GM18505 (cell line): ENCODE data around the gene FUZ.

Experiments
- ATAC-seq: cut with Tn5 transposase; IDR thresholded peaks from one replicate; pipeline ENCODE4 v1.9.1; 2021; ENCODE audit not compliant: unreplicated experiment
- POLR2A ChIP-seq: IDR thresholded peaks from 4 replicates; pipeline ENCODE4 v1.6.1; 2011; ENCODE audit warnings: borderline replicate concordance; ENCODE audit not compliant: insufficient read depth, insufficient read length; ENCODE audit errors: extremely low read depth

Gene FUZ

GRCh38 chr19:49799798-49800376 lies 13.2 kb downstream of the FUZ start:
- no peak for TF ChIP-seq POLR2A
- ATAC-seq: no peak

GRCh38 chr19:49799271-49799797 lies 13.8 kb downstream of the FUZ start:
- no peak for TF ChIP-seq POLR2A
- ATAC-seq: no peak

GRCh38 chr19:49798574-49798973 lies 14.5 kb downstream of the FUZ start:
- no peak for TF ChIP-seq POLR2A
- ATAC-seq: no peak

GRCh38 chr19:49795615-49796014 lies 17.5 kb downstream of the FUZ start:
- TF ChIP-seq POLR2A: no peak
- no peak for ATAC-seq

GRCh38 chr19:49793561-49793840 lies 19.6 kb downstream of the FUZ start:
- ATAC-seq: no peak
- no peak for TF ChIP-seq POLR2A

- no peak for TF ChIP-seq POLR2A
- no peak for ATAC-seq
Measured at GRCh38 chr19:49792829-49793560, 20.1 kb downstream of the FUZ start.

GRCh38 chr19:49791776-49792445 lies 21.2 kb downstream of the FUZ start:
- ATAC-seq: no peak
- TF ChIP-seq POLR2A: no peak

GRCh38 chr19:49790866-49791265 lies 22.2 kb downstream of the FUZ start:
- TF ChIP-seq POLR2A: no peak
- ATAC-seq: no peak

GRCh38 chr19:49788857-49789256 lies 24.2 kb downstream of the FUZ start:
- TF ChIP-seq POLR2A: no peak
- no peak for ATAC-seq

- TF ChIP-seq POLR2A: no peak
Measured at GRCh38 chr19:49787746-49788145, 25.3 kb downstream of the FUZ start.

GRCh38 chr19:49786376-49786820 lies 26.7 kb downstream of the FUZ start:
- ATAC-seq: no peak
- TF ChIP-seq POLR2A: no peak

More at GRCh38 chr19:49787746-49788145, 25.3 kb downstream of the FUZ start:
- ATAC-seq: no peak

GRCh38 chr19:49782515-49782914 lies 30.6 kb downstream of the FUZ start:
- ATAC-seq: no peak
- no peak for TF ChIP-seq POLR2A

GRCh38 chr19:49781394-49781793 lies 31.7 kb downstream of the FUZ start:
- TF ChIP-seq POLR2A: no peak
- ATAC-seq: no peak

- no peak for ATAC-seq
- no peak for TF ChIP-seq POLR2A
Measured at GRCh38 chr19:49780861-49781260, 32.2 kb downstream of the FUZ start.
